B cell (primary cell): ENCODE measurements around the gene RHOBTB1. TPM values are rescaled to one million over a fixed set of nuclear protein-coding genes. Genes with fewer than 3 reads are reported as not detected.

Source experiments
- ATAC-seq: fragments of 200-7000 bp; cut with Tn5 transposase; one replicate; pipeline ENCODE4 v1.10.0; 2021; ENCODE audit warnings: low read depth, mild to moderate bottlenecking, moderate number of reproducible peaks, moderate library complexity
- CTCF ChIA-PET: fragments of 350-600 bp; sonication (Branson Sonifier 250); formaldehyde crosslinking; loops from one replicate; lab custom pipeline; 2021; ENCODE audit warnings: antibody characterized with exemption, inconsistent platforms; lab: Charles Lee
- POLR2A ChIA-PET: fragments of 350-600 bp; sonication (Branson Sonifier 250); formaldehyde crosslinking; loops from one replicate; lab custom pipeline; 2021; ENCODE audit warnings: antibody characterized with exemption; lab: Charles Lee
- DNase-seq: peaks from one replicate; pipeline ENCODE4 v3.0.0; 2013
- H2AFZ ChIP-seq: 2 replicates; pipeline ENCODE4 v1.6.1; 2012; ENCODE audit warnings: mild to moderate bottlenecking, low read depth, low read length; ENCODE audit not compliant: insufficient read depth, poor library complexity, severe bottlenecking
- H3K27ac ChIP-seq, 2 donors: 1 replicate in 1 of 2; 2 replicates in 1 of 2; pipeline ENCODE4 v1.5.1; 2012 to 2013; ENCODE audit warnings: low read length in 2 of 2, mild to moderate bottlenecking in 2 of 2, moderate library complexity in 1 of 2
- H3K27me3 ChIP-seq, 4 experiments: fragments of 200-600 bp in 1 of 4; sonication (generic) in 1 of 4; replicated peaks in 1 of 4; 1 replicate in 2 of 4; 2 replicates in 2 of 4; pipeline versions ENCODE4 v1.6.1 to v1.7.0; 2013 to 2016; ENCODE audit warnings: low read length in 3 of 4, mild to moderate bottlenecking in 2 of 4, mixed read lengths in 1 of 4, moderate library complexity in 1 of 4; ENCODE audit not compliant: insufficient read depth in 4 of 4, control insufficient read depth in 3 of 4; ENCODE audit errors: control extremely low read depth in 1 of 4
- H3K36me3 ChIP-seq, 2 experiments: replicated peaks in 1 of 2; 1 replicate in 1 of 2; 2 replicates in 1 of 2; pipeline versions ENCODE4 v1.6.1 to v1.7.1; 2013; ENCODE audit warnings: low read length in 1 of 2; ENCODE audit not compliant: insufficient read depth in 2 of 2, control insufficient read depth in 1 of 2; ENCODE audit errors: control extremely low read depth in 1 of 2, extremely low read depth in 1 of 2
- H3K4me1 ChIP-seq, 2 donors: fragments of 200-600 bp in 1 of 2; sonication (generic) in 1 of 2; 1 replicate in 1 of 2; 2 replicates in 1 of 2; pipeline versions ENCODE4 v1.5.1 to v1.6.1; 2013 to 2017; ENCODE audit warnings: low read length in 2 of 2; ENCODE audit not compliant: control insufficient read depth in 2 of 2, insufficient read depth in 2 of 2
- H3K4me2 ChIP-seq: replicated peaks from 2 replicates; pipeline ENCODE3; 2012; ENCODE audit warnings: mild to moderate bottlenecking, low read depth, low read length; ENCODE audit not compliant: poor library complexity, severe bottlenecking
- H3K4me3 ChIP-seq, 5 experiments: fragments of 200-600 bp in 1 of 5; sonication (generic) in 1 of 5; 1 replicate in 3 of 5; 2 replicates in 2 of 5; pipeline versions ENCODE4 v1.5.1 to v1.7.0; 2011 to 2016; ENCODE audit warnings: low read length in 4 of 5, mild to moderate bottlenecking in 4 of 5, low read depth in 2 of 5, control low read depth in 1 of 5, moderate library complexity in 1 of 5; ENCODE audit not compliant: insufficient read depth in 1 of 5; ENCODE audit errors: control extremely low read depth in 1 of 5, extremely low read depth in 1 of 5
- H3K79me2 ChIP-seq: fragments of 200-600 bp; sonication (generic); one replicate; pipeline ENCODE4 v1.6.0; 2016; ENCODE audit warnings: low read length; ENCODE audit not compliant: control insufficient read depth, insufficient read depth
- H3K9ac ChIP-seq: fragments of 200-600 bp; sonication (generic); 2 replicates; pipeline ENCODE4 v1.6.1; 2017; ENCODE audit warnings: mild to moderate bottlenecking, low read length, moderate library complexity
- H3K9me3 ChIP-seq, 3 donors: one replicate each; pipeline versions ENCODE4 v1.6.1 to v1.7.1; 2013; ENCODE audit warnings: low read length in 2 of 3; ENCODE audit not compliant: control insufficient read depth in 2 of 3, insufficient read depth in 1 of 3; ENCODE audit errors: control extremely low read depth in 1 of 3
- H4K20me1 ChIP-seq: 2 replicates; pipeline ENCODE4 v1.6.0; 2012; ENCODE audit warnings: mild to moderate bottlenecking, low read length; ENCODE audit not compliant: insufficient read depth, control insufficient read depth, poor library complexity, severe bottlenecking
- H3K27ac Mint-ChIP-seq: one replicate; pipeline ENCODE4 v1.8.0; 2021; ENCODE audit warnings: mixed read lengths
- H3K27me3 Mint-ChIP-seq: one replicate; pipeline ENCODE4 v1.8.0; 2021; ENCODE audit warnings: mixed read lengths
- H3K4me1 Mint-ChIP-seq: one replicate; pipeline ENCODE4 v1.8.0; 2021; ENCODE audit warnings: mixed read lengths
- H3K4me3 Mint-ChIP-seq: one replicate; pipeline ENCODE4 v1.8.0; 2021; ENCODE audit warnings: mixed read lengths
- H3K9me3 Mint-ChIP-seq: one replicate; pipeline ENCODE4 v1.8.0; 2022; ENCODE audit warnings: mixed read lengths; ENCODE audit not compliant: insufficient read depth
- CTCF ChIP-seq: fragments of 200-600 bp; IDR thresholded peaks from one replicate; pipeline ENCODE4 v1.8.0; 2022; ENCODE audit warnings: antibody characterized with exemption, mild to moderate bottlenecking
- EZH2 ChIP-seq: IDR thresholded peaks from 2 replicates; pipeline ENCODE4 v1.6.1; 2012; ENCODE audit warnings: borderline replicate concordance, low read depth, mild to moderate bottlenecking, moderate library complexity, low read length; ENCODE audit not compliant: insufficient read depth, poor library complexity, severe bottlenecking
- WGBS: methylation state at CpG from one replicate; pipeline ENCODE4 v1.1.5; 2013; ENCODE audit warnings: missing lambda C conversion rate; ENCODE audit not compliant: insufficient coverage; 5-methylcytosine and 5-hydroxymethylcytosine counted together
- intact Hi-C: fragments of 100-400 bp; cut with micrococcal nuclease; formaldehyde crosslinking; loops from one replicate; pipeline ENCODE4 v1.10.0; 2022
- polyA plus RNA-seq: library from polyadenylated mRNA; depleted of rRNA; stranded (reverse); fragments of >200 nt; gene quantifications from 2 replicates; pipeline ENCODE4 v1.2.3, GENCODE V29; 2012
- total RNA-seq, 2 donors: library from RNA; stranded (reverse); fragments of 120-200 nt in 1 of 2; gene quantifications; 1 replicate in 1 of 2; 2 replicates in 1 of 2; pipeline versions ENCODE4 v1.2.3 to v1.2.4, GENCODE V29; 2013 to 2022

RHOBTB1 gene
- total and polyA plus RNA-seq, 2 donors (not counting 1 experiment from before 2014, with no cell fraction given): 0.07 to 0.60 TPM

DNA sequence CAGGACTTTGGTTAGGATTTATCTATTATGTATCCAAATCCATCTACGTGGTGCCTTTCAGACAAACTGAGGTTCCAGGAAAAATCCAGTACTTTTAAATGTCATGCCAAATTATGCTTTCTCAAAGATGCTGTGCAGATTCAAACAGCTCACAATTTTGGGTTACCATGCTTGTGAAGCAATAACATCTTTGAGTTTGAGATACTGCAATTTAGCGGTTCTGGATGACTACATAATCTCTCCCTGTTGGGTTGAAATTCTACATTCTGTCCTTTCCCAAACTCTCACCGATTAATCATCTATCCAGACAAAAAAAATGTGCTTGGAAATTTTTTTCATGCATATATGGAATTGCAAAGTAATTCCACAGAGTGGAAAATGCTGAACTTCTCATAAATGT, 3.5 kb downstream of the RHOBTB1 start:
- ATAC-seq: no peak
- peaks cover 7% of the 10 kb centered on the region for H3K27me3 Mint-ChIP-seq
- H3K9ac ChIP-seq: no peak overlapping the region
- no peaks in the 10 kb centered on the region for H4K20me1 ChIP-seq
- H3K9me3 Mint-ChIP-seq: no peaks in the 10 kb centered on the region
- no peak overlapping the region for H2AFZ ChIP-seq
- POLR2A ChIA-PET: no interaction called here
- no peak overlapping the region for H3K27ac ChIP-seq
- no peak overlapping the region for H3K4me3 ChIP-seq
- H3K4me3 Mint-ChIP-seq: no peak overlapping the region
- H3K9me3 ChIP-seq: no peaks in the 10 kb centered on the region
- intact Hi-C loops: loop anchor here (10.0 kb wide), 1 partner anchor 706 kb away; no protein-coding TSS in a partner anchor
- H3K4me1 ChIP-seq: peaks cover 17 to 24% of the 10 kb centered on the region in 2 donors
- H3K27me3 ChIP-seq: peaks cover 0 to 19% (median 8%) of the 10 kb centered on the region in 4 experiments
- no peak for TF ChIP-seq CTCF
- no peak for TF ChIP-seq EZH2
- H3K36me3 ChIP-seq: peaks cover 0 to 1% of the 10 kb centered on the region in 2 experiments
- no peak overlapping the region for H3K4me2 ChIP-seq
- no CpG with 5 or more reads among the region's 3 CpGs for WGBS
- CTCF ChIA-PET: interaction anchor here (0.7 kb wide), 1 partner anchor 75 kb away, joined by 3 read pairs; no protein-coding TSS in a partner anchor
- H3K4me1 Mint-ChIP-seq: peaks cover 13% of the 10 kb centered on the region
- DNase-seq: no peak
- no peaks in the 10 kb centered on the region for H3K79me2 ChIP-seq
- no peak overlapping the region for H3K27ac Mint-ChIP-seq

- H3K9me3 ChIP-seq: no peaks in the 10 kb centered on the region
- no peak overlapping the region for H3K9ac ChIP-seq
- Mint-ChIP-seq H3K4me3 (no peak overlapping the region), H3K27ac (no peak overlapping the region), H3K9me3 (no peaks in the 10 kb centered on the region), H3K27me3 (peaks cover 2% of the 10 kb centered on the region), H3K4me1 (peaks cover 5% of the 10 kb centered on the region)
- H3K36me3 ChIP-seq: peaks cover 0 to 1% of the 10 kb centered on the region in 2 experiments
- intact Hi-C loops: no loop called here
- H3K4me3 ChIP-seq: no peak overlapping the region
- ChIA-PET CTCF (no interaction called here), POLR2A (no interaction called here)
- H3K27me3 ChIP-seq: peaks cover 0 to 6% (median under 1%) of the 10 kb centered on the region in 4 experiments
- H3K4me2 ChIP-seq: no peak overlapping the region
- H3K27ac ChIP-seq: no peak overlapping the region
- H2AFZ ChIP-seq: no peak overlapping the region
- WGBS: 94% methylated on average over 2 of the region's 5 CpGs
- DNase-seq (no peak), ATAC-seq (no peak)
- H3K79me2 ChIP-seq: no peaks in the 10 kb centered on the region
- H4K20me1 ChIP-seq: no peaks in the 10 kb centered on the region
- H3K4me1 ChIP-seq: peaks cover 8 to 9% of the 10 kb centered on the region in 2 donors
- no peak for TF ChIP-seq CTCF
- TF ChIP-seq EZH2: no peak
Measured at GRCh38 chr10:60937784-60938654, 6.0 kb downstream of the RHOBTB1 start.
